GM10266 (cell line): ENCODE data around the gene S100A16.

Experiments
- DNase-seq: peaks from one replicate; pipeline ENCODE4 v3.0.0; 2012; ENCODE audit errors: extremely low spot score
- CTCF ChIP-seq: IDR thresholded peaks from 2 replicates; pipeline ENCODE4 v1.5.1; 2012; ENCODE audit warnings: mild to moderate bottlenecking, low read depth; ENCODE audit not compliant: control insufficient read depth, insufficient read depth; ENCODE audit errors: missing control alignments

S100A16 gene

GRCh38 chr1:153573351-153573750, 39.6 kb downstream of the S100A16 start:
- TF ChIP-seq CTCF: no peak
- DNase-seq: no peak

DNA sequence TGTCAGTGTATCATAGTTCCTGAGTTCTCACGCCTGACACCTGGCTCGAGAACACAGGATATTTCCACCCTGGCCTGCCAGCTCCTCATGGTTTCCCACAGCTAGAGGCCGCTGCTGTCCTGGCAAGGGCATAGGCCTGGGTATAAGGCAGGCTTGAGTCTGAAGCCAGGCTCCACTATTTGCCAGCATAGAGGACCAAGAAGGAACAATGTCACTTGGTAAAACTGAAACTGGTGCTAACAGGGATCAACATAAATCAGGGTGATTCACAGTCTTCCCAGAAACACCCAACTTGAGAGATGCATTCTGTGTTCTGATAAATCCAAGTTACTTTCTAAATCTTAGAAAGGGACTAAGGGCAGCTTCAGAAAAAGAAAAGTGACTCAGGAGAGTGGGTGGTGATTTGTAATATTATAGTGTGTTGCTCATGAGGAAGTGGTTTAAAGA, 40.3 kb downstream of the S100A16 start:
- peak; percentile 84 for TF ChIP-seq CTCF
- peak; percentile 77 for DNase-seq

DNA sequence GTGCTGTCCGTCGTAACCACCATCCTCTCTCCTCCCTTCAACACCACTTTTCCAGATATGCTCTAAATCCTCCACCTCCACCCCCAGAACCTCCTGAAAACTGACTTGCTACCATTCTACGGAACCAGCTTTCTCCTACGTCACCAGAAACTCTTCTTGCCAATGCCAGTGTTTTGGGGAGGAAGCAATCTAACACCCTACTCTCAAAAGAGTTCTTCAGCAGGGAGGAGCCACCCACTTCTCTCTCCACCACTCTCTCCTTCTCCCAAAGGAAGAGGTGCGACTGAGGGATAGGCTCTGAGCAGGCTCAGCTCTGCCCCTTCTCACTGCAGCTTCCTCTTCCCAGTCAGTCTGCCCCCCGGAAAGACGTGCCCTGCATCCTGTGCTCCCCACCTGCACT, 41.2 kb downstream of the S100A16 start:
- TF ChIP-seq CTCF: no peak
- DNase-seq: no peak

DNA sequence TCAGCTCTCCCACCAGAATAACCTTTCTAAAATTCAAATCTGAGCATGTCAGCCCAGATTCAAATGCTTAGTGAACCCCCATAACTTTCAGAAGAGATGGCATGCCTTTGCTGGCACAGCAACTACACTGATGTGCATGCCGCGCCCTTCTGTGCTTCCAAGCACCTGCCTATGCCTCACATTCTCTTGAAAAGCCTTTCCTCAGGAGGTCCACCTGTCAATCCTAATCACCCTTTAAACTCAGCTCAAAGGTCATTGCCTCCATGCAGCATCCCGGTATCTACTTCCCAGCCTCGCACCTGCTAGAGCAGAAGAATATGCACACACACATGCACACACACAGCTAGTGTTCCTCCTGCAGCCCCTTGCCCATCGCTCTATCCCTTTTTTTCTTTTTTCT, 42.1 kb downstream of the S100A16 start:
- TF ChIP-seq CTCF: no peak
- no peak for DNase-seq

DNA sequence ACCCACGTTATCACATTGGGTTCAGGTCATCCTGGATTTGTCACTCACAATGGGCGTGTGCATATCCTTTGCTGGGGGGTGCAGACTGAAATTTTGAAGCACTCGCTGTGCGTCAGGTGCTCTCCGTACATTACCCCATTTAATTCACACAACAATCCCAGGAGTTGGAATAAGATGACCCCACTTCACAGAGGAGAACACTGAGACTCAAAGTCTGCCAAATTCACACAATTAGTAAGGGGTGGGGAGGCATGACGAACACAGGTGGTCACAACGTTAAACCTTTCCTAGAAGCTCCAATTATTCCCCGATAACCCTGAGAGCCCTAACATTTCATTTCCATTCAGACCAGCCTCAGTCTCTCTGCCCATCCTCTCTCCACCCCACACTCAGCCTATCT, 43.5 kb downstream of the S100A16 start:
- DNase-seq: no peak
- TF ChIP-seq CTCF: no peak

DNA sequence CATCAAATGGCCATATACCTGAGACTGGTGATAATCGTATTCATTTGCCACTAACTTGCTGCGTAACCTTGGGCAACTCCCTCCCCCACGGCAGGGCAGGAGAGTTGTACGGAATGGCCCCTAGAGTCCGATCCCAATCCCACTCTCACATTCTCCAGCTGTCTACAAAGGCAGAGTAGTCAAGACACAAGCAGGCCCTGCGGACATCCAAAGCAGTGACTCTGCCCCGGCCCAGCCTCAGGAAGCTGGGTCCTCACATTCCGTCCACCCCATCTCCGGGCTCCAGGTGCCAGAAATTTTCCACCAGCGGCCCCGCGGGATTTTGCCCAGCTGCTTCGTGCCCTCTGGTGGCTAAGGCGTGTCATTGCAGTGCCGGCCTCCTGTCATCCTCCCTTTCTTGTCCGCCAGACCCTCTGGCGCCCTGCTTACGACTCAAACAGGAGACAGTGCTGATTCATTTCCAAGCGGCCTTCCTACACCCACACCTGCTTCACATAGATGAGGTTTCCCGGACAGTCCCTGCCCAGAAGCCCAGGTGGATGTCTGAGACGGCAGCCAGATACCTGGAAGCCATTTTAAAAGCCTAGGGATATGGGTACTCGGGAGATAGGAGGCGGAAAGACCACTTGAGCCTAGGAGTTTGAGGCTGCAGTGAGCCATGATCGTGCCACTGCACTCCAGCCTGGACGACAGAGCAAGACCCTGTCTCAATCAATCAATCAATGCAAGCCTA, 44.4 kb downstream of the S100A16 start:
- DNase-seq: peak; percentile 86
- peak; percentile 97 for TF ChIP-seq CTCF

GRCh38 chr1:153567621-153568366, 45.1 kb downstream of the S100A16 start:
- TF ChIP-seq CTCF: no peak
- DNase-seq: no peak
